H1 (cell line): Measurements from ENCODE around the gene KCNIP3. TPM values are rescaled to one million over a fixed set of nuclear protein-coding genes. Genes with fewer than 3 reads are reported as not detected.

Source experiments
- CTCF ChIA-PET: fragments of 300-600 bp; sonication (Branson Sonifier 250); formaldehyde crosslinking; loops from one replicate; lab custom pipeline; 2021; ENCODE audit not compliant: partially characterized antibody; lab: Charles Lee
- POLR2A ChIA-PET: fragments of 300-600 bp; sonication (Branson Sonifier 250); formaldehyde crosslinking; loops from one replicate; lab custom pipeline; 2021; ENCODE audit warnings: inconsistent platforms; ENCODE audit not compliant: partially characterized antibody; lab: Charles Lee
- DNase-seq, 2 experiments: peaks; one replicate each; pipeline versions ENCODE4 v3.0.0 to v3.0.0-alpha.2; 2010 to 2022; ENCODE audit warnings: low spot score in 2 of 2, low read depth in 1 of 2, mixed read lengths in 1 of 2
- FAIRE-seq: peaks from 2 replicates; lab custom pipeline; 2011; peaks lifted over from hg19 to GRCh38; lab: Jason Lieb, UNC
- H2AFZ ChIP-seq: 2 replicates; pipeline ENCODE4 v1.8.1; 2012; ENCODE audit warnings: low read length, inconsistent platforms
- H2AK5ac ChIP-seq: 2 replicates; pipeline ENCODE4 v1.6.1; 2013; ENCODE audit warnings: low read depth, low read length
- H2BK120ac ChIP-seq: replicated peaks from 2 replicates; pipeline ENCODE3; 2013; ENCODE audit warnings: low read depth, low read length, inconsistent platforms
- H2BK12ac ChIP-seq: 2 replicates; pipeline ENCODE4 v1.6.1; 2013; ENCODE audit warnings: low read depth, low read length
- H2BK15ac ChIP-seq: 2 replicates; pipeline ENCODE4 v1.6.1; 2013; ENCODE audit warnings: low read length
- H2BK20ac ChIP-seq: 2 replicates; pipeline ENCODE4 v1.6.1; 2013; ENCODE audit warnings: low read length
- H2BK5ac ChIP-seq: 2 replicates; pipeline ENCODE4 v1.6.1; 2013; ENCODE audit warnings: low read depth, low read length
- H3K14ac ChIP-seq: 2 replicates; pipeline ENCODE4 v1.6.1; 2013; ENCODE audit warnings: inconsistent platforms; ENCODE audit not compliant: insufficient read length
- H3K18ac ChIP-seq: 2 replicates; pipeline ENCODE4 v1.6.1; 2013; ENCODE audit warnings: low read length; ENCODE audit errors: extremely low read depth
- H3K23ac ChIP-seq: 2 replicates; pipeline ENCODE4 v1.6.1; 2013; ENCODE audit warnings: inconsistent platforms; ENCODE audit not compliant: insufficient read length
- H3K23me2 ChIP-seq: 2 replicates; pipeline ENCODE4 v1.6.1; 2013; ENCODE audit warnings: low read depth, low read length
- H3K27ac ChIP-seq: 2 replicates; pipeline ENCODE4 v1.6.1; 2011; ENCODE audit warnings: low read depth, low read length, inconsistent platforms
- H3K27me3 ChIP-seq, 4 experiments: replicated peaks in 1 of 4; 1 replicate in 1 of 4; 2 replicates in 3 of 4; pipeline versions ENCODE4 v1.6.1 to v1.8.1; 2011 to 2013; ENCODE audit warnings: low read length in 3 of 4, mild to moderate bottlenecking in 3 of 4, inconsistent platforms in 2 of 4, mixed read lengths in 2 of 4, moderate library complexity in 1 of 4; ENCODE audit not compliant: control insufficient read depth in 3 of 4, insufficient read depth in 3 of 4; ENCODE audit errors: extremely low read depth in 1 of 4
- H3K36me3 ChIP-seq, 4 experiments: 2 replicates each; pipeline versions ENCODE4 v1.6.1 to v1.8.1; 2011 to 2013; ENCODE audit warnings: mild to moderate bottlenecking in 4 of 4, low read length in 3 of 4, moderate library complexity in 2 of 4, control low read depth in 1 of 4, inconsistent platforms in 1 of 4; ENCODE audit not compliant: insufficient read depth in 4 of 4, control insufficient read depth in 2 of 4
- H3K4ac ChIP-seq: replicated peaks from 2 replicates; pipeline ENCODE3; 2013; ENCODE audit warnings: low read length, low read depth, mixed read lengths, inconsistent platforms; ENCODE audit not compliant: insufficient read length
- H3K4me1 ChIP-seq, 4 experiments: replicated peaks in 1 of 4; 1 replicate in 1 of 4; 2 replicates in 3 of 4; pipeline versions ENCODE4 v1.6.1 to v1.8.1; 2011 to 2013; ENCODE audit warnings: low read length in 3 of 4, inconsistent platforms in 2 of 4, mixed read lengths in 1 of 4; ENCODE audit not compliant: insufficient read depth in 4 of 4, control insufficient read depth in 3 of 4
- H3K4me2 ChIP-seq, 2 experiments: 2 replicates each; pipeline versions ENCODE4 v1.6.1 to v1.8.1; 2011 to 2013; ENCODE audit warnings: low read depth in 2 of 2, low read length in 2 of 2, control low read depth in 1 of 2, inconsistent platforms in 1 of 2, mild to moderate bottlenecking in 1 of 2; ENCODE audit not compliant: insufficient read depth in 1 of 2
- H3K4me3 ChIP-seq, 4 experiments: fragments of 200-600, 300-600 bp in 1 of 4; sonication (generic), shearing (Covaris generic), sonication (Bioruptor Twin) in 1 of 4; 2 replicates each; pipeline versions ENCODE4 v1.5.1 to v1.8.1; 2011 to 2016; ENCODE audit warnings: low read length in 4 of 4, low read depth in 3 of 4, control low read depth in 2 of 4, inconsistent platforms in 2 of 4, mild to moderate bottlenecking in 2 of 4, mixed read lengths in 1 of 4, moderate library complexity in 1 of 4; ENCODE audit not compliant: insufficient read depth in 2 of 4; ENCODE audit errors: extremely low read depth in 1 of 4
- H3K56ac ChIP-seq: replicated peaks from 2 replicates; pipeline ENCODE3; 2013; ENCODE audit warnings: low read depth, mild to moderate bottlenecking, mixed read lengths, low read length, inconsistent platforms; ENCODE audit not compliant: insufficient read length
- H3K79me1 ChIP-seq: 2 replicates; pipeline ENCODE4 v1.6.1; 2013; ENCODE audit warnings: low read depth, low read length, control low read depth
- H3K79me2 ChIP-seq, 2 experiments: 2 replicates each; pipeline versions ENCODE4 v1.6.1 to v1.8.1; 2012 to 2013; ENCODE audit warnings: low read length in 2 of 2, mild to moderate bottlenecking in 2 of 2, inconsistent platforms in 1 of 2; ENCODE audit not compliant: insufficient read depth in 2 of 2, control insufficient read depth in 1 of 2
- H3K9ac ChIP-seq, 4 experiments: replicated peaks in 1 of 4; 1 replicate in 1 of 4; 2 replicates in 3 of 4; pipeline versions ENCODE4 v1.6.1 to v1.8.1; 2011 to 2013; ENCODE audit warnings: low read depth in 3 of 4, low read length in 3 of 4, control low read depth in 2 of 4, mild to moderate bottlenecking in 2 of 4, moderate library complexity in 2 of 4, inconsistent platforms in 1 of 4; ENCODE audit errors: extremely low read depth in 1 of 4
- H3K9me3 ChIP-seq, 2 experiments: 2 replicates each; pipeline versions ENCODE4 v1.6.1 to v1.8.1; 2012 to 2013; ENCODE audit warnings: mild to moderate bottlenecking in 2 of 2, moderate library complexity in 2 of 2, control low read depth in 1 of 2, inconsistent platforms in 1 of 2, low read depth in 1 of 2, low read length in 1 of 2, mixed read lengths in 1 of 2; ENCODE audit not compliant: insufficient read depth in 2 of 2
- H4K20me1 ChIP-seq, 2 experiments: replicated peaks in 1 of 2; 2 replicates each; pipeline versions ENCODE3 to v1.8.1; 2011 to 2013; ENCODE audit warnings: inconsistent platforms in 2 of 2, low read length in 2 of 2, mild to moderate bottlenecking in 1 of 2; ENCODE audit not compliant: insufficient read depth in 2 of 2, control insufficient read depth in 1 of 2
- H4K5ac ChIP-seq: 2 replicates; pipeline ENCODE4 v1.6.1; 2013; ENCODE audit warnings: low read length, low read depth, mixed read lengths, inconsistent platforms; ENCODE audit not compliant: insufficient read length
- H4K8ac ChIP-seq: 2 replicates; pipeline ENCODE4 v1.8.0; 2013; ENCODE audit warnings: mild to moderate bottlenecking, moderate library complexity, low read length, inconsistent platforms; ENCODE audit not compliant: insufficient read depth; ENCODE audit errors: extremely low read depth
- H4K91ac ChIP-seq: replicated peaks from 2 replicates; pipeline ENCODE3; 2013; ENCODE audit warnings: low read length, mixed read lengths, inconsistent platforms; ENCODE audit not compliant: insufficient read length
- CHD2 ChIP-seq: IDR thresholded peaks from 2 replicates; pipeline ENCODE4 v1.6.1; 2012; ENCODE audit warnings: low read length, improper control_type of control experiment
- CREB1 ChIP-seq: IDR thresholded peaks from 2 replicates; pipeline ENCODE4 v1.6.1; 2012; ENCODE audit warnings: inconsistent platforms
- EGR1 ChIP-seq: IDR thresholded peaks from 2 replicates; pipeline ENCODE4 v1.6.1; 2011; ENCODE audit warnings: low read depth, low read length, borderline replicate concordance
- PHF8 ChIP-seq: fragments of 200-600 bp; sonication (generic); conservative IDR thresholded peaks from 2 replicates; pipeline ENCODE4 v1.7.1; 2012; ENCODE audit warnings: low read depth, mild to moderate bottlenecking, inconsistent platforms, low read length, moderate library complexity
- RBBP5 ChIP-seq: IDR thresholded peaks from 2 replicates; pipeline ENCODE4 v1.7.1; 2012; ENCODE audit warnings: low read depth, mild to moderate bottlenecking, inconsistent platforms, low read length, moderate library complexity, borderline replicate concordance
- SUZ12 ChIP-seq: fragments of 200-600 bp; sonication (generic); IDR thresholded peaks from 2 replicates; pipeline ENCODE4 v1.6.1; 2012; ENCODE audit warnings: mild to moderate bottlenecking, inconsistent platforms, low read length, moderate library complexity, mixed read lengths
- WGBS, 2 experiments: shearing (Covaris generic) in 1 of 2; methylation state at CpG; one replicate each; pipeline versions ENCODE4 v1.1.6 to v1.1.7; 2013 to 2015; ENCODE audit warnings: low lambda C conversion rate in 2 of 2, mixed read lengths in 2 of 2, inconsistent platforms in 1 of 2, low coverage in 1 of 2, missing lambda C conversion rate in 1 of 2; ENCODE audit not compliant: insufficient replicate concordance in 2 of 2, insufficient coverage in 1 of 2, insufficient read length in 1 of 2; ENCODE audit errors: extremely low coverage in 1 of 2, missing lambda C conversion rate in 1 of 2; 5-methylcytosine and 5-hydroxymethylcytosine counted together
- polyA plus RNA-seq, 7 experiments: library from polyadenylated mRNA; depleted of rRNA in 3 of 7; stranded (reverse) in 5 of 7; unstranded in 2 of 7; fragments of >200 nt in 5 of 7; fragments of 200-250 nt in 2 of 7; gene quantifications; 1 replicate in 5 of 7; 2 replicates in 1 of 7; 4 replicates in 1 of 7; pipeline versions ENCODE4 v1.2.1 to v1.2.3, GENCODE V29; 2011 to 2013; ENCODE audit warnings: missing spikeins in 2 of 7, mixed read lengths in 2 of 7
- total RNA-seq: library from RNA; stranded (reverse); fragmentation: NEBNext Ultra II Directional; extraction: Animal tissue kit (Norgen Biotek cat#: 25700); gene quantifications from 2 replicates; pipeline ENCODE4 v1.2.1, GENCODE V29; 2021
- TF ChIP-seq, protein P1 (sequence below): IDR thresholded peaks from 2 replicates; pipeline ENCODE4 v1.6.1; 2011; ENCODE audit warnings: low read depth, mild to moderate bottlenecking, low read length; ENCODE audit not compliant: insufficient read depth

Gene KCNIP3
- total and polyA plus RNA-seq, 2 of the 8 experiments (the other 6 are each of a cell fraction or from before 2014, with no cell fraction given) = 0.33 to 1.9 TPM

DNA sequence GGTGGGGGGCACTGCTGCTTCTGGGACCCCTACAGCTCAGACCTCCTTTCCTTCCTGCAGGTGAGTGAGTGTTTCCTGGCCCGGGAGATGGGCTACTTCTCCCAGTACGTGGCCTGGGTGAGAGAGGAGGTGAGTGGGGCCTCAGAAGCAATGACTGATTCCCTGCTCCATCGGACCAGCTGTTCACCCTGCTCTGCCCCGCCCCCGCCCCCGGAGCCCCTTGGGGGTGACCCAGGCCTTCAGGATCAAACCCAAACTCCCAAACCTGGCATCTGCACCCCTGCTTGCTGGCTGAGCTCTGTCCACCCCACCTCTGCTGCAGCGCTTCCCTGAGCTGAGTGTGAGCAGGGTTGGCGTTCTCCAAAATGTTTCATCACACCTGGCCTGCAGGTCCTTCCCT lies 9.8 kb upstream of the KCNIP3 start:
- DNase-seq (no peak), FAIRE-seq (no peak)
- Histone ChIP-seq H4K91ac (no peak overlapping the region), H4K8ac (peak overlapping the region; percentile 51; the same call in 1 of the 2 replicates), H2AFZ (no peak overlapping the region), H3K4ac (no peak overlapping the region), H3K4me3 (no peak overlapping the region), H2BK15ac (no peak overlapping the region), H3K56ac (no peak overlapping the region), H4K5ac (no peak overlapping the region), H3K79me2 (no peaks in the 10 kb centered on the region), H2BK120ac (no peak overlapping the region), H3K27me3 (no peaks in the 10 kb centered on the region), H2AK5ac (no peak overlapping the region), H3K18ac (no peak overlapping the region), H2BK12ac (no peak overlapping the region), H3K4me1 (no peaks in the 10 kb centered on the region; a peak in 1 of 7 replicates), H3K79me1 (no peaks in the 10 kb centered on the region), H3K9me3 (peaks cover 53 to 94% of the 10 kb centered on the region in 2 experiments; a peak in 3 of 4 replicates), H2BK20ac (no peak overlapping the region), H3K9ac (no peak overlapping the region), H3K14ac (no peak overlapping the region), H3K36me3 (no peaks in the 10 kb centered on the region), H3K27ac (no peak overlapping the region), H3K23ac (no peak overlapping the region), H2BK5ac (no peak overlapping the region), H3K4me2 (no peak overlapping the region), H4K20me1 (no peaks in the 10 kb centered on the region), H3K23me2 (no peaks in the 10 kb centered on the region)
- ChIA-PET POLR2A (no interaction called here), CTCF (interaction anchor here (0.8 kb wide), 1 partner anchor 17 kb away, joined by 3 read pairs; no protein-coding TSS in a partner anchor)
- TF ChIP-seq, protein P1, sequence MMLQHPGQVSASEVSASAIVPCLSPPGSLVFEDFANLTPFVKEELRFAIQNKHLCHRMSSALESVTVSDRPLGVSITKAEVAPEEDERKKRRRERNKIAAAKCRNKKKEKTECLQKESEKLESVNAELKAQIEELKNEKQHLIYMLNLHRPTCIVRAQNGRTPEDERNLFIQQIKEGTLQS = no peak
- no peak for TF ChIP-seq PHF8
- no peak for TF ChIP-seq EGR1
- no peak for TF ChIP-seq CHD2
- TF ChIP-seq RBBP5 = no peak
- TF ChIP-seq SUZ12 = no peak
- TF ChIP-seq CREB1 = no peak
- 81% methylated on average over 2 of the region's 8 CpGs; no CpG with 5 or more reads in 1 of the 2 experiments for WGBS, 2 experiments
